Measurements from ENCODE around the gene DUSP8. TPM values are rescaled to one million over a fixed set of nuclear protein-coding genes. Genes with fewer than 3 reads are reported as not detected.

Gene DUSP8
- total RNA-seq, 1 donor from 2014 or later, result 0.40 TPM

Other genes with a start within 250 kb of the DUSP8 start
- gene BRSK2, start 182.3 kb downstream of the DUSP8 start, total RNA-seq, result 0.20 TPM in 1 of 2 replicates, not detected in the other
- 46.0 and 48.3 TPM in 2 replicates for gene MOB2, start 85.5 kb downstream of the DUSP8 start, total RNA-seq
- gene KRTAP5-1, start 13.0 kb upstream of the DUSP8 start, total RNA-seq, result not detected in 2 replicates
- gene KRTAP5-2, start 26.0 kb upstream of the DUSP8 start, total RNA-seq, result not detected in 2 replicates
- gene KRTAP5-3, start 36.2 kb upstream of the DUSP8 start, total RNA-seq, result not detected in 2 replicates
- gene KRTAP5-4, start 49.9 kb upstream of the DUSP8 start, total RNA-seq, result not detected in 2 replicates
- gene KRTAP5-5, start 57.5 kb upstream of the DUSP8 start, total RNA-seq, result not detected in 2 replicates
- not detected in 2 replicates for gene KRTAP5-6, start 124.9 kb upstream of the DUSP8 start, total RNA-seq
- 0.04 and 0.13 TPM in 2 replicates for gene IFITM10, start 178.3 kb upstream of the DUSP8 start, total RNA-seq
- gene CTSD, start 191.7 kb upstream of the DUSP8 start, total RNA-seq, result 73.0 and 80.3 TPM in 2 replicates

Measured in pulmonary artery endothelial cell (primary cell).